MM.1S (cell line): ENCODE measurements around the gene CR1.

Experiments used
- EZH2 ChIP-seq: fragments of 300-600 bp; sonication (generic); optimal IDR thresholded peaks from 2 replicates; pipeline ENCODE3; 2017; ENCODE audit warnings: low read depth, mild to moderate bottlenecking, antibody characterized with exemption, low read length, mixed read lengths
- EZH2phosphoT487 ChIP-seq: fragments of 300-600 bp; sonication (generic); IDR thresholded peaks from 2 replicates; pipeline ENCODE4 v1.6.1; 2018; ENCODE audit warnings: antibody characterized with exemption, low read length
- TF ChIP-seq, protein P1 (sequence below): fragments of 300-600 bp; sonication (generic); IDR thresholded peaks from 2 replicates; pipeline ENCODE4 v1.5.1; 2016; ENCODE audit warnings: antibody characterized with exemption, low read length, mixed read lengths

DNA sequence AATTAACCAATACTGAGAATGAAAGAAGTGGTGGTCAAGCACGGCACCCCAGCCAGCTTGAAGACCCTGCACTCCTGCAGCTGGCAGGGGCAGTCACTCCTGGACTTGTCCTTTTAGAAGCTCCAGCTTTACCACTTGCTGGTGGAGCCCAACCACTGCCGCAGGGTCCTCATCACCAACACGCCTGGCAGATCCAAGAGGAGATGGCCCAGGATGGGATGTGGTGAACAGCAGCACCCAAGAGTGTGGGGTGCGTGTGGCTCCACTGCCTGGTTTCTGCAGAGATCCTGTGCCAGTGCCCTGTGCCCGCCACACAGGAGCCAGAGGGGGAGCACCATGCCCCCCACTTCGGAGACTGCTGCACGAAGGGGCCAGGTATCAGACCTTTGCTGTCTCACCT is 162.5 kb downstream of the CR1 start:
- TF ChIP-seq EZH2 (no peak), EZH2phosphoT487 (no peak)
- TF ChIP-seq, protein P1, sequence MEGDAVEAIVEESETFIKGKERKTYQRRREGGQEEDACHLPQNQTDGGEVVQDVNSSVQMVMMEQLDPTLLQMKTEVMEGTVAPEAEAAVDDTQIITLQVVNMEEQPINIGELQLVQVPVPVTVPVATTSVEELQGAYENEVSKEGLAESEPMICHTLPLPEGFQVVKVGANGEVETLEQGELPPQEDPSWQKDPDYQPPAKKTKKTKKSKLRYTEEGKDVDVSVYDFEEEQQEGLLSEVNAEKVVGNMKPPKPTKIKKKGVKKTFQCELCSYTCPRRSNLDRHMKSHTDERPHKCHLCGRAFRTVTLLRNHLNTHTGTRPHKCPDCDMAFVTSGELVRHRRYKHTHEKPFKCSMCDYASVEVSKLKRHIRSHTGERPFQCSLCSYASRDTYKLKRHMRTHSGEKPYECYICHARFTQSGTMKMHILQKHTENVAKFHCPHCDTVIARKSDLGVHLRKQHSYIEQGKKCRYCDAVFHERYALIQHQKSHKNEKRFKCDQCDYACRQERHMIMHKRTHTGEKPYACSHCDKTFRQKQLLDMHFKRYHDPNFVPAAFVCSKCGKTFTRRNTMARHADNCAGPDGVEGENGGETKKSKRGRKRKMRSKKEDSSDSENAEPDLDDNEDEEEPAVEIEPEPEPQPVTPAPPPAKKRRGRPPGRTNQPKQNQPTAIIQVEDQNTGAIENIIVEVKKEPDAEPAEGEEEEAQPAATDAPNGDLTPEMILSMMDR, result no peak
